ENCODE results near the gene GOLGA6L10. TPM values are rescaled to one million over a fixed set of nuclear protein-coding genes. Genes with fewer than 3 reads are reported as not detected.

The GOLGA6L10 gene
- total and polyA plus RNA-seq, 7 experiments from 2014 or later: 0.04 to 3.8 (median 1.0) TPM

DNA sequence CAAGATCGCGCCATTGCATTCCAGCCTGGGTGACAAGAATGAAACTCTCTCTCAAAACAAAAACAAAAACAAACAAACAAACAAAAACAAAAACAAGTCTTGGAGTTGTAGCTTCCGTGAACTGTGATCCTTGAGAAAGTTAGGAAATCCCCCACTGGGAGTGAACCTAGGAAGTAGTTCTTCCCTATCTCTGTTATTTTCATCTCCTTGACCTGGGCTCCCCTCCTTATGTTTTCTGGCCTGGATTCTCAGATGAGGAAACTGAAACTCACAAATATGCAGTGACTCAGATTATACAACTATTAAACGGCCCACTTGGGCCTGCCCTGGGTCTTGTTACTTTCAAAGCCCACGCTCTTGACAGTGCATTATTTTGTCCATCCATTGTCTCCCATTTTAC, 57.0 kb downstream of the GOLGA6L10 start:
- POLR2A ChIA-PET: no interaction called here
- CTCF ChIA-PET: no interaction called here
- H3K4me1 Mint-ChIP-seq: peaks cover 7 to 31% (median 25%) of the 10 kb centered on the region in 7 donors
- H3K27ac ChIP-seq (ENCODE audit: low read depth, low read length): no peak overlapping the region
- ATAC-seq (no peak), DNase-seq (no peak)
- no peak overlapping the region for H3K4me3 ChIP-seq (ENCODE audit: low read length)
- no peaks in the 10 kb centered on the region for H3K27me3 ChIP-seq (ENCODE audit: control insufficient read depth in 2 of 2, insufficient read depth in 2 of 2, low read length in 2 of 2)
- peaks cover 2 to 26% (median 17%) of the 10 kb centered on the region in 11 donors for H3K9me3 Mint-ChIP-seq
- peaks cover 4 to 8% of the 10 kb centered on the region in 2 donors for H3K4me1 ChIP-seq (ENCODE audit: control insufficient read depth in 2 of 2, insufficient read depth in 2 of 2, low read length in 2 of 2)
- no peak overlapping the region for H3K4me3 Mint-ChIP-seq
- peak overlapping the region in 2 of 9 donors; percentile 18 to 19 for H3K27ac Mint-ChIP-seq
- H3K27me3 Mint-ChIP-seq: peaks cover 0 to 24% (median 0%) of the 10 kb centered on the region in 5 donors
- intact Hi-C loops (cut with micrococcal nuclease): no loop called here
- peaks cover 0 to 7% (median 7%) of the 10 kb centered on the region in 5 donors for H3K36me3 Mint-ChIP-seq
- H3K9me3 ChIP-seq (ENCODE audit: control insufficient read depth in 2 of 3, low read length in 3 of 3): peaks cover 0 to 8% (median 0%) of the 10 kb centered on the region in 3 experiments
- no peaks in the 10 kb centered on the region for H3K36me3 ChIP-seq (ENCODE audit: control insufficient read depth in 2 of 3, insufficient read depth in 3 of 3, low read length in 3 of 3)

Other genes starting within 250 kb of the GOLGA6L10 start
- 10 to 100 TPM in 4 of 5 experiments, 1 to 10 TPM in 1; 9.9 to 27.5 (median 16.6) TPM for gene EFL1, start 86.7 kb downstream of the GOLGA6L10 start, total RNA-seq
- 10 to 100 TPM; 14.1 to 21.2 TPM for gene EFL1, start 86.7 kb downstream of the GOLGA6L10 start, polyA plus RNA-seq
- gene SAXO2, start 86.7 kb downstream of the GOLGA6L10 start, total RNA-seq: 1 to 10 TPM in 4 of 5 experiments, not detected in 1; 1.1 to 6.4 (median 2.5) TPM
- gene SAXO2, start 86.7 kb downstream of the GOLGA6L10 start, polyA plus RNA-seq: under 1 TPM in 1 of 2 donors, not detected in 1; 0.25 TPM
- 1 to 10 TPM; 1.5 to 4.8 (median 2.7) TPM for gene GOLGA6L9, start 80.3 kb upstream of the GOLGA6L10 start, total RNA-seq
- gene GOLGA6L9, start 80.3 kb upstream of the GOLGA6L10 start, polyA plus RNA-seq: under 1 TPM; 0.34 to 0.93 TPM
- 1,000 to 10,000 TPM; 1,951 to 3,227 (median 2,164) TPM for gene RPS17, start 191.0 kb upstream of the GOLGA6L10 start, total RNA-seq
- gene RPS17, start 191.0 kb upstream of the GOLGA6L10 start, polyA plus RNA-seq: 1,000 to 10,000 TPM; 1,555 to 2,061 TPM

Data from naive thymus-derived CD4-positive, alpha-beta T cell (primary cell).